ENCODE measurements around the gene CFAP53.
"Not testable (repeated sequence)": the region's sequence is repeated elsewhere in the genome, so short reads cannot be mapped to it uniquely, and the experiment has no call there.

CFAP53 gene

GRCh38 chr18:50268022-50268747 lies 1.9 kb upstream of the CFAP53 start:
- DNase-seq: peak; percentile 89

GRCh38 chr18:50262977-50263376 lies 3.3 kb downstream of the CFAP53 start:
- DNase-seq: no peak

GRCh38 chr18:50250935-50251334 lies 15.4 kb downstream of the CFAP53 start:
- no peak for DNase-seq

- no peak for DNase-seq
These were observed 16.7 kb downstream of the CFAP53 start for GRCh38 chr18:50249576-50249975.

- no peak for DNase-seq
These were observed 18.7 kb downstream of the CFAP53 start for GRCh38 chr18:50247561-50247960.

- not testable (repeated sequence) for DNase-seq
These were observed 24.5 kb downstream of the CFAP53 start for GRCh38 chr18:50241768-50242167.

GRCh38 chr18:50240080-50240563 lies 26.2 kb downstream of the CFAP53 start:
- peak; percentile 11 for DNase-seq

GRCh38 chr18:50232419-50232818 lies 33.9 kb downstream of the CFAP53 start:
- DNase-seq: no peak

- peak; percentile 2 for DNase-seq
These were observed 34.7 kb downstream of the CFAP53 start for GRCh38 chr18:50231621-50232020.

- not testable (repeated sequence) for DNase-seq
These were observed 46.0 kb downstream of the CFAP53 start for GRCh38 chr18:50220249-50220648.

GRCh38 chr18:50218432-50219197 lies 47.7 kb downstream of the CFAP53 start:
- peak; percentile 37 for DNase-seq

- DNase-seq: no peak
These were observed 57.0 kb downstream of the CFAP53 start for GRCh38 chr18:50209311-50209710.

- DNase-seq: no peak
These were observed 58.6 kb downstream of the CFAP53 start for GRCh38 chr18:50207722-50208121.

- peak; percentile 46 for DNase-seq
These were observed 62.3 kb downstream of the CFAP53 start for GRCh38 chr18:50203801-50204604.

GRCh38 chr18:50201476-50202018 lies 64.7 kb downstream of the CFAP53 start:
- no peak for DNase-seq

- DNase-seq: no peak
These were observed 66.4 kb downstream of the CFAP53 start for GRCh38 chr18:50199921-50200320.

- DNase-seq: no peak
These were observed 66.9 kb downstream of the CFAP53 start for GRCh38 chr18:50199346-50199855.

GRCh38 chr18:50196261-50196660 lies 70.0 kb downstream of the CFAP53 start:
- no peak for DNase-seq

GRCh38 chr18:50195689-50196088 lies 70.6 kb downstream of the CFAP53 start:
- DNase-seq: no peak

- DNase-seq: peak; percentile 73
These were observed 71.4 kb downstream of the CFAP53 start, which contains the start of gene MYO5B for GRCh38 chr18:50194631-50195532. Gene MYO5B, minus strand, starts transcription at chr18:50195147. Its CDS starts 354 bp downstream, at chr18:50194793.

Measured in stimulated activated CD4-positive, alpha-beta T cell treated with anti-CD3 and anti-CD28 coated beads, Interleukin-15, amount 100 ng/mL, for 24 hours (primary cell).